ENCODE results near the gene HAVCR1.
"Not testable (repeated sequence)": the region's sequence is repeated elsewhere in the genome, so short reads cannot be mapped to it uniquely, and the experiment has no call there.

The HAVCR1 gene

GRCh38 chr5:157068339-157068738 lies 9.4 kb upstream of the HAVCR1 start:
- in situ Hi-C loops (cut with HindIII; ENCODE audit: low pct_unique_long_range_greater_than_20kb, low sequenced_read_pairs) = no loop called here
- no peak for DNase-seq (ENCODE audit: low read depth in 1 of 2, low spot score in 1 of 2)
- no peak for TF ChIP-seq JUND (IDR thresholded peaks at IDR 0.05; ENCODE audit: low read depth)

- in situ Hi-C loops (cut with HindIII; ENCODE audit: low pct_unique_long_range_greater_than_20kb, low sequenced_read_pairs) = no loop called here
- no peak for TF ChIP-seq JUND (IDR thresholded peaks at IDR 0.05; ENCODE audit: low read depth)
- no peak for DNase-seq (ENCODE audit: low read depth in 1 of 2, low spot score in 1 of 2)
Measured at GRCh38 chr5:157067005-157067404, 8.1 kb upstream of the HAVCR1 start.

GRCh38 chr5:157066080-157066479 lies 7.2 kb upstream of the HAVCR1 start:
- in situ Hi-C loops (cut with HindIII; ENCODE audit: low pct_unique_long_range_greater_than_20kb, low sequenced_read_pairs) = no loop called here
- no peak for DNase-seq (ENCODE audit: low read depth in 1 of 2, low spot score in 1 of 2)
- TF ChIP-seq JUND (IDR thresholded peaks at IDR 0.05; ENCODE audit: low read depth) = no peak

GRCh38 chr5:157063776-157064430 lies 5.0 kb upstream of the HAVCR1 start:
- TF ChIP-seq JUND (IDR thresholded peaks at IDR 0.05; ENCODE audit: low read depth) = no peak
- in situ Hi-C loops (cut with HindIII; ENCODE audit: low pct_unique_long_range_greater_than_20kb, low sequenced_read_pairs) = no loop called here
- DNase-seq (ENCODE audit: low read depth in 1 of 2, low spot score in 1 of 2) = peak in 1 of 2 experiments; percentile 43

GRCh38 chr5:157059891-157060290 lies 975 bp upstream of the HAVCR1 start:
- no peak for TF ChIP-seq JUND (IDR thresholded peaks at IDR 0.05; ENCODE audit: low read depth)
- DNase-seq (ENCODE audit: low read depth in 1 of 2, low spot score in 1 of 2) = no peak

GRCh38 chr5:157057459-157058370 lies 1.2 kb downstream of the HAVCR1 start:
- TF ChIP-seq JUND (IDR thresholded peaks at IDR 0.05; ENCODE audit: low read depth) = no peak
- in situ Hi-C loops (cut with HindIII; ENCODE audit: low pct_unique_long_range_greater_than_20kb, low sequenced_read_pairs) = no loop called here
- DNase-seq (ENCODE audit: low read depth in 1 of 2, low spot score in 1 of 2) = no peak

More at GRCh38 chr5:157059891-157060290, 975 bp upstream of the HAVCR1 start:
- in situ Hi-C loops (cut with HindIII; ENCODE audit: low pct_unique_long_range_greater_than_20kb, low sequenced_read_pairs) = no loop called here

- DNase-seq (ENCODE audit: low read depth in 1 of 2, low spot score in 1 of 2); in situ Hi-C loops (cut with HindIII; ENCODE audit: low pct_unique_long_range_greater_than_20kb, low sequenced_read_pairs): not testable (repeated sequence)
Measured at GRCh38 chr5:157056848-157057247, 2.1 kb downstream of the HAVCR1 start.

- in situ Hi-C loops (cut with HindIII; ENCODE audit: low pct_unique_long_range_greater_than_20kb, low sequenced_read_pairs) = no loop called here
- no peak for DNase-seq (ENCODE audit: low read depth in 1 of 2, low spot score in 1 of 2)
- no peak for TF ChIP-seq JUND (IDR thresholded peaks at IDR 0.05; ENCODE audit: low read depth)
Measured at GRCh38 chr5:157051604-157052245, 7.2 kb downstream of the HAVCR1 start.

GRCh38 chr5:157050050-157050449 lies 8.9 kb downstream of the HAVCR1 start:
- no peak for DNase-seq (ENCODE audit: low read depth in 1 of 2, low spot score in 1 of 2)

GRCh38 chr5:157049605-157050004 lies 9.3 kb downstream of the HAVCR1 start:
- TF ChIP-seq JUND (IDR thresholded peaks at IDR 0.05; ENCODE audit: low read depth) = no peak
- DNase-seq (ENCODE audit: low read depth in 1 of 2, low spot score in 1 of 2) = no peak
- in situ Hi-C loops (cut with HindIII; ENCODE audit: low pct_unique_long_range_greater_than_20kb, low sequenced_read_pairs) = no loop called here

More at GRCh38 chr5:157050050-157050449, 8.9 kb downstream of the HAVCR1 start:
- no peak for TF ChIP-seq JUND (IDR thresholded peaks at IDR 0.05; ENCODE audit: low read depth)
- in situ Hi-C loops (cut with HindIII; ENCODE audit: low pct_unique_long_range_greater_than_20kb, low sequenced_read_pairs) = no loop called here

- in situ Hi-C loops (cut with HindIII; ENCODE audit: low pct_unique_long_range_greater_than_20kb, low sequenced_read_pairs) = no loop called here
- TF ChIP-seq JUND (IDR thresholded peaks at IDR 0.05; ENCODE audit: low read depth) = no peak
- no peak for DNase-seq (ENCODE audit: low read depth in 1 of 2, low spot score in 1 of 2)
Measured at GRCh38 chr5:157047898-157048297, 11.0 kb downstream of the HAVCR1 start.

- in situ Hi-C loops (cut with HindIII; ENCODE audit: low pct_unique_long_range_greater_than_20kb, low sequenced_read_pairs); DNase-seq (ENCODE audit: low read depth in 1 of 2, low spot score in 1 of 2): not testable (repeated sequence)
Measured at GRCh38 chr5:157047016-157047415, 11.9 kb downstream of the HAVCR1 start.

- DNase-seq (ENCODE audit: low read depth in 1 of 2, low spot score in 1 of 2) = no peak
- TF ChIP-seq JUND (IDR thresholded peaks at IDR 0.05; ENCODE audit: low read depth) = no peak
- in situ Hi-C loops (cut with HindIII; ENCODE audit: low pct_unique_long_range_greater_than_20kb, low sequenced_read_pairs) = no loop called here
Measured at GRCh38 chr5:157046041-157046440, 12.9 kb downstream of the HAVCR1 start.

All from T47D (cell line).